ENCODE data around the gene EFCAB6.

Gene EFCAB6

GRCh38 chr22:43488031-43488866, 323.9 kb downstream of the EFCAB6 start:
- DNase-seq (ENCODE audit: low read depth), result no peak
- no peak overlapping the region for H3K4me3 ChIP-seq (ENCODE audit: low read length)
- no peak for TF ChIP-seq CTCF (conservative IDR thresholded peaks at IDR 0.05; ENCODE audit: low read depth, low read length)

- DNase-seq (ENCODE audit: low read depth), result no peak
- no peak for TF ChIP-seq CTCF (conservative IDR thresholded peaks at IDR 0.05; ENCODE audit: low read depth, low read length)
- no peak overlapping the region for H3K4me3 ChIP-seq (ENCODE audit: low read length)
Measured at GRCh38 chr22:43487311-43488030, 324.6 kb downstream of the EFCAB6 start.

- TF ChIP-seq CTCF (conservative IDR thresholded peaks at IDR 0.05; ENCODE audit: low read depth, low read length), result no peak
- DNase-seq (ENCODE audit: low read depth), result no peak
- no peak overlapping the region for H3K4me3 ChIP-seq (ENCODE audit: low read length)
Measured at GRCh38 chr22:43485502-43486089, 326.5 kb downstream of the EFCAB6 start.

- no peak for TF ChIP-seq CTCF (conservative IDR thresholded peaks at IDR 0.05; ENCODE audit: low read depth, low read length)
- DNase-seq (ENCODE audit: low read depth), result no peak
- no peak overlapping the region for H3K4me3 ChIP-seq (ENCODE audit: low read length)
Measured at GRCh38 chr22:43484227-43484626, 327.9 kb downstream of the EFCAB6 start.

GRCh38 chr22:43483669-43484068, 328.4 kb downstream of the EFCAB6 start:
- no peak for DNase-seq (ENCODE audit: low read depth)
- TF ChIP-seq CTCF (conservative IDR thresholded peaks at IDR 0.05; ENCODE audit: low read depth, low read length), result no peak
- no peak overlapping the region for H3K4me3 ChIP-seq (ENCODE audit: low read length)

- no peak for TF ChIP-seq CTCF (conservative IDR thresholded peaks at IDR 0.05; ENCODE audit: low read depth, low read length)
- no peak for DNase-seq (ENCODE audit: low read depth)
- H3K4me3 ChIP-seq (ENCODE audit: low read length), result no peak overlapping the region
Measured at GRCh38 chr22:43483266-43483665, 328.8 kb downstream of the EFCAB6 start.

Measured in retinal pigment epithelial cell (primary cell).